EL (cell line): Measurements from ENCODE around the gene XIAP.

Experiments used
- DNase-seq: peaks from one replicate; pipeline ENCODE4 v3.0.0-alpha.2; 2016

XIAP gene

GRCh38 chrX:123961268-123962005 is 101.6 kb downstream of the XIAP start, which contains the start of gene STAG2:
Gene STAG2 (plus strand): TSS chrX:123961706. CDS start chrX:124022628, 60,922 bp downstream.
- peak; percentile 89 for DNase-seq

GRCh38 chrX:123962006-123962467 is 102.2 kb downstream of the XIAP start:
- no peak for DNase-seq

DNA sequence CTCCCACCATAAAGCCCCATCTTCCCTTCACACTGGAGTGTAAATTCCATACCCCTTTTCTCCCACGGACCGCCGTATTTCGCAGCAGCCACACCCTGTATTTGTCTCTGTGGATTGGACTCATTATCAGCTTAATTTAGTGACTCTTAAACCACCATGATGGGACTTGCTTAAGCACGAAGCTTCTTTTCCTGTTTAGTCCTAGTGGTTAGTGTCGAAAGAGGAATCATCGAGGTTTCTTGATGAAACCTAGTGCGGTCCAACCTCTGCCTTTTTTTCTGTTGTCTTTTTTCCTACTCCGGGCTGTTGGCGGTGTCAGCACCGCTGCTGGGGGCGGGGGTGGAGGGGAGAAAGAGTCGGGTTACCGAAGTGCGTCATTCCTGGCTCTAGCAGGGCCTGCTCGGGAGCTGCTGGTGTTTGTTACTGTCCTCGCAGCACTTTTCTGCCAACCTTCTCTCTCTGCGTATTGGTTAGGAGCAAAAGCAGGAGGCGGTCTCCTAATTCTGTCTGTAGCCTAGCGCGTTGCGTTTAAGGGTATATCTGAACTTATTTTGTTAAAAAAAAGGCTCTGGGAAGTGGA is 103.0 kb downstream of the XIAP start:
- peak; percentile 93 for DNase-seq
